GM06990 (cell line): Measurements from ENCODE around the gene TBKBP1.

Experiments used
- DNase-seq: peaks from one replicate; pipeline ENCODE4 v3.0.0-alpha.2; 2011; ENCODE audit not compliant: insufficient read length; ENCODE audit errors: extremely low read depth
- H3K27me3 ChIP-seq: replicated peaks from 2 replicates; pipeline ENCODE4 v1.6.0; 2011; ENCODE audit warnings: low read length; ENCODE audit not compliant: control insufficient read depth, insufficient read depth
- H3K36me3 ChIP-seq: 2 replicates; pipeline ENCODE4 v1.5.1; 2011; ENCODE audit warnings: low read length; ENCODE audit not compliant: control insufficient read depth, insufficient read depth
- H3K4me3 ChIP-seq: replicated peaks from 2 replicates; pipeline ENCODE4 v1.5.1; 2011; ENCODE audit warnings: low read depth, mild to moderate bottlenecking, control low read depth, low read length
- CTCF ChIP-seq: IDR thresholded peaks from 2 replicates; pipeline ENCODE4 v1.5.1; 2011; ENCODE audit warnings: low read length, control low read depth, mild to moderate bottlenecking, inconsistent platforms; ENCODE audit not compliant: insufficient read depth, poor library complexity, severe bottlenecking

Gene TBKBP1

GRCh38 chr17:47731396-47731795 lies 37.4 kb downstream of the TBKBP1 start:
- H3K27me3 ChIP-seq, result no peaks in the 10 kb centered on the region; the same call in 1 of the 2 replicates
- H3K36me3 ChIP-seq, result no peaks in the 10 kb centered on the region
- no peak for TF ChIP-seq CTCF
- no peak for DNase-seq
- no peak overlapping the region for H3K4me3 ChIP-seq

GRCh38 chr17:47732399-47733046 lies 38.6 kb downstream of the TBKBP1 start:
- Histone ChIP-seq H3K27me3 (no peaks in the 10 kb centered on the region; the same call in 1 of the 2 replicates), H3K4me3 (no peak overlapping the region), H3K36me3 (no peaks in the 10 kb centered on the region)
- no peak for TF ChIP-seq CTCF
- no peak for DNase-seq

GRCh38 chr17:47733047-47733673 lies 39.2 kb downstream of the TBKBP1 start, which contains the start of gene TBX21:
Gene TBX21, plus strand, starts transcription at chr17:47733236. Its CDS starts 219 bp downstream, at chr17:47733455.
- DNase-seq, result peak; percentile 86
- peak within 1 kb of the TSS; percentile 53 for H3K4me3 ChIP-seq

GRCh38 chr17:47733674-47734410 lies 39.9 kb downstream of the TBKBP1 start:
- DNase-seq, result no peak
- Histone ChIP-seq H3K4me3 (peak overlapping the region; percentile 53), H3K27me3 (no peaks in the 10 kb centered on the region; the same call in 1 of the 2 replicates), H3K36me3 (no peaks in the 10 kb centered on the region)
- TF ChIP-seq CTCF, result no peak

More at GRCh38 chr17:47733047-47733673, 39.2 kb downstream of the TBKBP1 start, which contains the start of gene TBX21:
- no peaks in the 10 kb centered on the region; the same call in 1 of the 2 replicates for H3K27me3 ChIP-seq
- H3K36me3 ChIP-seq, result no peaks in the 10 kb centered on the region
- peak; percentile 68 for TF ChIP-seq CTCF

- no peak for TF ChIP-seq CTCF
- Histone ChIP-seq H3K4me3 (peak overlapping the region; percentile 22; the same call in 1 of the 2 replicates), H3K27me3 (no peaks in the 10 kb centered on the region; the same call in 1 of the 2 replicates), H3K36me3 (no peaks in the 10 kb centered on the region)
- no peak for DNase-seq
These were observed 41.1 kb downstream of the TBKBP1 start for GRCh38 chr17:47735139-47735464.
